PC-3 (cell line): ENCODE measurements around the gene MAP7D3.
"Not testable (repeated sequence)": the region's sequence is repeated elsewhere in the genome, so short reads cannot be mapped to it uniquely, and the experiment has no call there.

Source experiments
- CTCF ChIP-seq: fragments of 300-600 bp; sonication (generic); conservative IDR thresholded peaks from 2 replicates; pipeline ENCODE4 v1.5.1; 2017; ENCODE audit warnings: antibody characterized with exemption, low read depth, mild to moderate bottlenecking, low read length
- EZH2 ChIP-seq: fragments of 300-600 bp; sonication (generic); IDR thresholded peaks from one replicate; pipeline ENCODE4 v1.6.1; 2017; ENCODE audit warnings: antibody characterized with exemption, mild to moderate bottlenecking, low read length; ENCODE audit not compliant: unreplicated experiment
- EZH2phosphoT487 ChIP-seq: fragments of 300-600 bp; sonication (generic); IDR thresholded peaks from 2 replicates; pipeline ENCODE4 v1.6.1; 2018; ENCODE audit warnings: mild to moderate bottlenecking, antibody characterized with exemption, low read length, borderline replicate concordance

GRCh38 chrX:136167989-136168388 is 83.2 kb downstream of the MAP7D3 start:
- TF ChIP-seq CTCF, EZH2, EZH2phosphoT487: not testable (repeated sequence)
